Skeletal muscle satellite cell (primary cell): ENCODE measurements around the gene C13orf46.

ENCODE experiments used
- H3K27me3 ChIP-seq: 2 replicates; pipeline ENCODE4 v1.7.0; 2013; ENCODE audit warnings: low read length; ENCODE audit not compliant: control insufficient read depth, insufficient read depth
- H3K36me3 ChIP-seq: 2 replicates; pipeline ENCODE4 v1.7.0; 2013; ENCODE audit warnings: mild to moderate bottlenecking, control low read depth, low read length; ENCODE audit not compliant: insufficient read depth
- H3K4me1 ChIP-seq: 2 replicates; pipeline ENCODE4 v1.7.0; 2013; ENCODE audit warnings: low read length; ENCODE audit not compliant: control insufficient read depth, insufficient read depth
- H3K4me2 ChIP-seq: 2 replicates; pipeline ENCODE4 v1.7.0; 2013; ENCODE audit warnings: mild to moderate bottlenecking, low read length
- H3K4me3 ChIP-seq: 2 replicates; pipeline ENCODE4 v1.7.0; 2013; ENCODE audit warnings: low read length
- H3K9ac ChIP-seq: 2 replicates; pipeline ENCODE4 v1.7.0; 2013; ENCODE audit warnings: mild to moderate bottlenecking, low read depth, low read length, moderate library complexity
- H3K9me3 ChIP-seq: replicated peaks from 2 replicates; pipeline ENCODE4 v1.7.0; 2013; ENCODE audit warnings: mild to moderate bottlenecking, control low read depth, low read length

The C13orf46 gene

DNA sequence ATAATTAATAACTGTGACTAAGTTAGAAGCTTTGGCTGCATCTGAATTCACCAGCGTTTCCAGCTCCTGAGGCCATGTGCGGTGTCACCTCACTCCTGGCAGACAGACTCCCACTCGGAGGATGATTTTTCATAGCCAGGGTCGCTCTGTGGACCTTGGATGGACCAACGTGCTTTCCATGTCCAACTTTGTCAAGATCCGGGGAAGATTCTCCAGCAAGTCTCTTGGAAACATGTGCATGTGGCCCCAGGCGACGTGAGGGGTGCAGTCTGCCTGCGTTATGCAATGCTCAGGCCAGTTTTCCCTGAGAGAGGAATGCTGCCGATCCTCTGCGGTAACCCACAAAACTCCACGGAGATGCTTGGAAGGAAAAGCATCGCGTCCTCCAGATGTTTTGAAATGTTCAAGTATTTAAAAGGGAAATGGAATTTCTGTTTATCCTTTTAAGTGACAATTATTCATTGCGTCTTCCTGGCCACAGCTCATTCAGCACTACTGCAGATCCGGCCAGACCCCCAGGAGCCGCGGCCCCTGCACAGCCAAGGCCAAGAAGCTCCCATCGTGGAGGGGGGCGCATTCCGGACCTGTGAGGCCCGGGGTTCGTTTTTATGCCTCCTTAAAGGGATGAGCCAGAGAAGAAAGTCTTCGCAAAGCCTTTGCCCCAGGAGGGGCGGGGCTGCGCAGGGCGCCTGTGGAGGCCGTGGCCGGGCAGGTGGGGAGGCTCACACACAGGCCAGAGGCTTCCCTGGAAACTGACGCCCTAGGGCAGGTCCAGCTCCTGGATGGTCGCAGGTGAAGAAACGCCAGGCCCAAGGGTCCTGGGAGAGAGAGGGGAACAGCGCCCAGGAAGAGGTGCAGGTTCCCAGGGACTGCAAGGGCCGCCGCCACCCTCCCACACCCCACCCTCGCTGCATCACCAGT lies 46.0 kb downstream of the C13orf46 start:
- peak overlapping the region; percentile 52 for H3K4me2 ChIP-seq
- peak overlapping the region; percentile 68 for H3K9ac ChIP-seq
- H3K27me3 ChIP-seq: no peaks in the 10 kb centered on the region
- H3K36me3 ChIP-seq: no peaks in the 10 kb centered on the region
- peaks cover 42% of the 10 kb centered on the region for H3K4me1 ChIP-seq
- H3K9me3 ChIP-seq: no peaks in the 10 kb centered on the region
- peak overlapping the region; percentile 3 for H3K4me3 ChIP-seq

DNA sequence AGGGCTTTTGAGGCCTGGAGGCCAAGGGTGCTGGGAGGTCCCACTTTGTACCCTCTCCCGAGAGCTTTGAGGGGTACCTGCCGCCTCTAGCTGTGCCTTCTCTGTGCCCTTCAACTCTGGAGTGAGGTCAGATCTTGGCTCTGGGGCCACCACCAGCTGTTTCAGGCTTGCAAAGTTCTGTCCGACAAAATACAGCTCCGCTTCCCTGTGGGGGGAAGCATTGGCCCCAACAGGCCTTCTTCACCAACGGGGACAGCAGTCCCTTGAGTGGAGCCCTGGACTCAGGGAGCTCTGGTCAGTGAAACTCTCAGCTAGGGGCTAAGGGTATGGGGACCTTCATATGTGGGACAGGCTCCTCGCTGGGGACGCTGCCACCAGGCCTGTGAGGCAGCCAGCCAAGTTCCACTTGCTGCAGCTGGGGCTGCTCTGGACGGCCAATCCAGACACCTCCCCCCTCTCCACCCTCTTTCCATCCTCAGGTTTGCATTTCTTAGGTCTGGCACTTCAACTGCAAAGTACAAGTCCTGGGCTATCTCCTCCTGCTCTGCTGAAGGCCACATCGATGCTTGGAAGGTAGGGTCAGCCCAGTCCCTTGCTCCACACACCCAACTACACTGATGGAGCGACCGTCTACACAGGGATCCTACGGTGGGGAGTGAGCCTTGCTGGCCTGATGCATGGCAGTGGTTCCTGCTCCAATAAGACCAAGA lies 46.8 kb downstream of the C13orf46 start:
- Histone ChIP-seq H3K4me1 (peaks cover 42% of the 10 kb centered on the region), H3K36me3 (no peaks in the 10 kb centered on the region), H3K9me3 (peaks cover 3% of the 10 kb centered on the region), H3K9ac (peak overlapping the region; percentile 40), H3K4me2 (peak overlapping the region; percentile 51), H3K4me3 (no peak overlapping the region), H3K27me3 (no peaks in the 10 kb centered on the region)

DNA sequence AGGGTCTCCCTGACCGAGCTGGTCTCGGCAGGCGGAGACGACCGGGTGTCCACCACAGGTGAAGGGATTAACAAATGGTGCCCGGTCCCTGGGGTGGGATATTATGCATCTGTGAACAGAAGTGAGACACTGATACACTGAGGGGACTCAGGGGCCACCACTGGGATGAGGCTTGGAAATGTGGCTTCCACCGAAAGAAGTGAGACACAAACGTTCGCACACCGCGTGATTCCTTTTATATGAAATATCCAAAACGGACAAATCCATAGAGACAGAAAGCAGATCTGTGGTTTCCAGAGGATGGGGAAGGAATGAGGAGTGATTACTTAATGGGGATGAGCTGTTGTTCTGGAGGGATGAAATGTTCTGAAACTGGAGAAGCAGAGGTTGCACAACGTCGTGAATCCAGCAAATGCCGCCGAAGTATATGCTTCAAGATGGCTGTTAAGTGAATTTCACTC lies 47.5 kb downstream of the C13orf46 start:
- Histone ChIP-seq H3K4me3 (no peak overlapping the region), H3K9ac (peak overlapping the region; percentile 40), H3K4me1 (peaks cover 42% of the 10 kb centered on the region), H3K27me3 (no peaks in the 10 kb centered on the region), H3K9me3 (peaks cover 5% of the 10 kb centered on the region), H3K36me3 (no peaks in the 10 kb centered on the region), H3K4me2 (peak overlapping the region; percentile 51)

DNA sequence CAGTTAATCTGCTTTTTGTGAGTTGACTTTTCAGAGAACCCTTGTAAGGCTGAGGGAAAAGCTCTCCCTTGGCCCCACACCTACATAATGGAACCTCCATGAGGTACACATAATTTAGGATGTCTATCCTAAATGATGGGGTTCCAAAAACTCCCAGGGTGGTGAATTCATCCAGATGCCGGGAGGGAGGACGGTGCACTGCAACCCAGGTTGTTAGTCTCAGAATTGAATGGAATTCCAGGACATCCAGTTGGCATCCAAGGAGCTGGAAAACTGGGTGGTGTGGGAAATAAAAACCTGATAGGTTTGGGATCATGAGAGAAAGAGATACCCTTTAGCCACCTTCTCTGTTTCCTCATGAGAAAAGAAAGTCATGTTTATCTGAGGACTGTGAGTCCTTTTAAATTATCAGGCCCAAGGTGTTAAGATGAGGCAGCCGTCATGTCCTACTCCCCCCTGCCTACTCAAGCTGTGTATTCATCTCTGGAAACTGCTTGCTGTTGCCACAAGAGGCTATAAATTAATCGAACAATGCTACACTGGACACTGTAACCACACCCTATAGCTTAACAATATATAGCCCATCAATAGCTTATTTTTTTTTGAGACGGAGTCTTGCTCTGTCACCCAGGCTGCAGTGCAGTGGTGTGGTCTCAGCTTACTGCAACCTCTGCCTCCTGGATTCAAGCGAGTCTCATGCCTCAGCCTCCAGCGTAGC lies 49.5 kb downstream of the C13orf46 start:
- H3K36me3 ChIP-seq: no peaks in the 10 kb centered on the region
- H3K9ac ChIP-seq: no peak overlapping the region
- peaks cover 35% of the 10 kb centered on the region for H3K4me1 ChIP-seq
- H3K27me3 ChIP-seq: no peaks in the 10 kb centered on the region
- no peak overlapping the region for H3K4me2 ChIP-seq
- H3K4me3 ChIP-seq: no peak overlapping the region
- peaks cover 5% of the 10 kb centered on the region for H3K9me3 ChIP-seq

DNA sequence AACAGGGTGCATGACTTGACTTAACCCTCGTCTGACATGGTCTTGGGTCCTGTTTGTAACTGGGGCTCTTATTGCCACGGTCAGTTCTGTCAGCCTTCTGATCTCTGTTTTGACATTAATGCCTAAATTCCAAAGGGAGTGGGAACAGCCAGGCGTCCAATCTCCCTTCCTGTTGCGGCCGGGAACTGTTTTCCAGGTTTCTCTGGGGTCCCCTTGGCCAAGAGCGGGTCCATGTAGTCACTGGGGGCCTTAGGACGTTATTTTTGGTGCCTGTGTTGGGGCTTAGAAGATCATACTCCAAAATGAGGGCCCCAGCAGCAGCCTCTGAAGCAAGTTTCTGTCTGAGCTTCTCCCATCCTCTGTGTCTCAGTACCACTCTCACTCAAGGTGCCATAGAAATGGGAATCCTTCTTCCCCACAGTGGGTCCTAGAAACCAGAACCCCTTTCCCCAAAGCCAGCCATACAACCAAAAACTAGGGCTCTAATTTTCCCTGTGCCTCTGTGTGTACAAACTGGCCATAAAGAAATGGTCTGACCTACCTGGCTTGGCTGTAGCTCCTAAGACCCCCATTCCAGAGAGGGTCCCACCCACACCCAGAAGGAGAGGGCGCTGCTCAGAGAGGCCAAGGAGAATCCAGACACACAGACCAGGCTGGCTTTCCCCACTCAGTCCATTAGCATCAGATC lies 50.4 kb downstream of the C13orf46 start:
- Histone ChIP-seq H3K27me3 (no peaks in the 10 kb centered on the region), H3K4me3 (no peak overlapping the region), H3K4me1 (peaks cover 26% of the 10 kb centered on the region), H3K9ac (no peak overlapping the region), H3K36me3 (no peaks in the 10 kb centered on the region), H3K4me2 (no peak overlapping the region), H3K9me3 (peaks cover 5% of the 10 kb centered on the region)

DNA sequence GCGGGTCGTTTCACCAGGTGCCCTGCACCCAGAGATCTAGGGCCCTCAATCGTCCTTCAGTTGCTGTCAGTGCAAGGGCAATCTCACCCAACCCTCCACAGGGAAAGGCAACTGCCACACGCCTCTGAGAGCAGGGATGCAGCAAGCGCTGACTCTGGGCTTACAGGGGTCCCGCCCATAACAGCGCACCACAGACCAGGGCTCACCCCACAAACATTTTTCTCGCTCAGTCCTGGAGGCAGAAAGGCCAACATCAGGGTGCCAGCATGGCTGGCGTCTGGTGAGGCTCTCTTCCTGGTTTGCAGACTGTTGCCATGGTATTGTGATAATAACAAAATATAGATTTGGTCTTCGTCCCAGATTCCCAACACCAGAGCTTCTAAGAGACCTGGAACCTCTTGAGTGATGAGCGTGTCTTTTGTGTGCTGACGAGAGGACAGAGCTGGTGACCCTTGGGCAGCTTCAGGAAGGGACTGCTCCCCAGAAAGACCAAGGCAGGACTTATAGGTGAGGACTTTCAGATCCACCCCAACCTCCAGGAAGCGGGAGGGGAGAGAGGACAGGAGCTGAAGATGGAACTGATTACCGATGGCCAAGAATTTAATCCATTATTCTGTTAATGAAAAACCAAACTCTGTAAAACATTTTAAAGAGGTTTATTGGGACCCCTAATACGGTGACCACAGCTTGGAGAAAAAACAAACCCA lies 51.3 kb downstream of the C13orf46 start:
- Histone ChIP-seq H3K4me1 (peaks cover 17% of the 10 kb centered on the region), H3K9ac (no peak overlapping the region), H3K4me2 (no peak overlapping the region), H3K4me3 (no peak overlapping the region), H3K27me3 (no peaks in the 10 kb centered on the region), H3K9me3 (peaks cover 5% of the 10 kb centered on the region), H3K36me3 (no peaks in the 10 kb centered on the region)

DNA sequence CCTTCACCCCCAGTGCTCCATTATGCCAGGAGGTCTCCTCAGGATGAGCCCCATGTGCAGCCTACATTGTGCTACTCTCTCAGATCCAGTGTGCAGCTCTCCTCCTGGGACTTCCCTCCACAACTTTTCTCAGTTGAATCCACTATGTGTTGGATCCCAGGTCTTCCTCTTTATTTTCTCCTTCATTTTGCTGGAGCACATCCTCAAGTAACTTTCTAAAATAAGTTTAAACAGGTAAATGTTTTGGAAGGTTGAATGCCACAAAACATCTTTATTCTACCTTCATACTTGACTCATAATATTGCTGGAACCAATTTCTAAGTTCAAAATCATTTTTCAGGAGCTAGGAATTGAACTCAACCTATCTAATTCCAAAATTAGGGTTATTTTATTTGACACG lies 52.1 kb downstream of the C13orf46 start:
- H3K4me1 ChIP-seq: peaks cover 9% of the 10 kb centered on the region
- peaks cover 5% of the 10 kb centered on the region for H3K9me3 ChIP-seq
- H3K9ac ChIP-seq: no peak overlapping the region
- no peak overlapping the region for H3K4me2 ChIP-seq
- H3K4me3 ChIP-seq: no peak overlapping the region
- no peaks in the 10 kb centered on the region for H3K27me3 ChIP-seq
- H3K36me3 ChIP-seq: no peaks in the 10 kb centered on the region

DNA sequence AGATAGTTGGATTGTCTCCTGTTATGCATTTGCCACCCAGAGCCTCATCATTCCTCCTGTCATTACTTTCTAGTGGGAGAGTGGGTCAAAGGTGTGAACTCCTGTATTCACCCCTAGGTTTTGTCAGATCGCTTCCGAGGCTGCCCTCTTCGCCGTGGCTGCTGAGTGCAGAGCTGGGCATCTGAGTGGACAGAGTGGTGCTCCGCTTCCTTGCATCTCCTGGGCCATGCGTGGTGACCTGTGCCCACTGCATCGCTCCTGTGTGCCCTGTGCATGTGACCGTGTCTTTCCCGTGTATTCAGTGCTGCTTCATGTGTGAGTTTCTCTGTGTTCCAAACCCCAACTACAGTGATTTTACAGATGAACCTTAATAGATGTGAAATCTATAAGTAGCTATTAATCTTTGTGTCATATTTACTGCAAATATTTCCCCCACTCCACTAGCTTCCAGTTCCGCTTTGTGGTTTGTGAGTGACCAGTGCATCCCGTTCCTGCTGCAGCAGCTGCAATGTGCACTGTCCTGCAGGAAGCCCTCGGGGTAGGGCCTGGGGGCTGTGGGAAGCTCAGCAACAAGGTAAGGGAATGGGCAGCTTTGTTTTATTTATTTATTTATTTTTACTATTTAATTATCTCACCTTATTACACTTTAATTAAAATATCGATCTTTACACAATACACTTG lies 53.1 kb downstream of the C13orf46 start:
- H3K27me3 ChIP-seq: no peaks in the 10 kb centered on the region
- no peaks in the 10 kb centered on the region for H3K4me1 ChIP-seq
- H3K36me3 ChIP-seq: no peaks in the 10 kb centered on the region
- H3K4me3 ChIP-seq: no peak overlapping the region
- H3K9ac ChIP-seq: no peak overlapping the region
- no peak overlapping the region for H3K4me2 ChIP-seq
- peaks cover 5% of the 10 kb centered on the region for H3K9me3 ChIP-seq

DNA sequence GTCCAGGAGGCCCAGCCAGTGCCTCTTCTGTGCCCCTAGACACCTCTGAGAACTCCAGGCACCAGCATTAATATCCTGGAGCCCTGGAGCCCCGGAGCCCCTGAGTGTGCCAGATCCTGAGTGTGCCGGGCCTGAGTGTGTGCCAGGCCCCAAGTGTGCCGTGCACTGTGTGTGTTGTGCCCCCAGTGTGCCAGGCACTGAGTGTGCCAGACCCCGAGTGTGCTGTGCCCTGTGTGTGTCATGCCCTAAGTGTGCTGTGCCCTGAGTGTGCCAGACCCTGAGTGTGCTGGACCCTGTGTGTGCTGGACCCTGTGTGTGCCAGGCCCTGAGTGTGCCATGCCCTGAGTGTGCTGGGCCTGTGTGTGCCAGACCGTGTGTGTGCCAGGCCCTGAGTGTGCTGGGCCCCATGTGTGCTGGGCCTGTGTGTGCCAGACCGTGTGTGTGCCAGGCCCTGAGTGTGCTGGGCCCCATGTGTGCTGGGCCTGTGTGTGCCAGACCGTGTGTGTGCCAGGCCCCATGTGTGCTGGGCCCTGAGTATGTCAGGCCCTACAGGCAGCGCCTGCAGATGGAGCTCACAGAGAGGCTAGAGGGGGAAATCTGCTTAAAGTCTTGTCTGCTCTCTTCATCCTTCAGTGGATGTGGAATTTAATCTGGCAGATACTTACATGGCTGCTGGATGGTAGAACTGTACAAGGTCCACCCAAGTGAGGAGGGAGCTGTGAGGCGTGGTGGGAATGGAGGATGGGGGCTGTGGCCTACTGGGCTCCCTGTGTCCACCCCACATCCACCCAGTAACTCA lies 53.9 kb downstream of the C13orf46 start:
- Histone ChIP-seq H3K36me3 (no peaks in the 10 kb centered on the region), H3K9ac (no peak overlapping the region), H3K4me2 (no peak overlapping the region), H3K27me3 (no peaks in the 10 kb centered on the region), H3K4me3 (no peak overlapping the region), H3K4me1 (no peaks in the 10 kb centered on the region), H3K9me3 (peaks cover 5% of the 10 kb centered on the region)
